ENCODE measurements around the gene CABLES2. TPM values are rescaled to one million over a fixed set of nuclear protein-coding genes. Genes with fewer than 3 reads are reported as not detected.

CABLES2 gene
- total RNA-seq, 4 donors from 2014 or later, result 7.2 to 33.8 (median 11.1) TPM

- Histone ChIP-seq H3K4me3 (no peak overlapping the region), H3K36me3 (no peaks in the 10 kb centered on the region), H3K4me1 (peaks cover 0 to 18% (median 3%) of the 10 kb centered on the region in 4 donors), H3K9me3 (no peaks in the 10 kb centered on the region), H3K27ac (no peak overlapping the region), H3K27me3 (no peaks in the 10 kb centered on the region)
- no peak for DNase-seq
- TF ChIP-seq POLR2A (IDR thresholded peaks at IDR 0.05) (no peak), CTCF (IDR thresholded peaks at IDR 0.05) (no peak)
Measured at GRCh38 chr20:62423326-62423706, 16.2 kb upstream of the CABLES2 start.

- peaks cover 0 to 13% (median under 1%) of the 10 kb centered on the region in 4 donors for H3K4me1 ChIP-seq
- no peaks in the 10 kb centered on the region for H3K9me3 ChIP-seq
- H3K27me3 ChIP-seq, result no peaks in the 10 kb centered on the region
- TF ChIP-seq POLR2A (IDR thresholded peaks at IDR 0.05) (no peak), CTCF (IDR thresholded peaks at IDR 0.05) (no peak)
- H3K4me3 ChIP-seq, result no peak overlapping the region
- no peak for DNase-seq
- H3K36me3 ChIP-seq, result no peaks in the 10 kb centered on the region
- no peak overlapping the region for H3K27ac ChIP-seq
Measured at GRCh38 chr20:62422636-62423325, 15.7 kb upstream of the CABLES2 start.

DNA sequence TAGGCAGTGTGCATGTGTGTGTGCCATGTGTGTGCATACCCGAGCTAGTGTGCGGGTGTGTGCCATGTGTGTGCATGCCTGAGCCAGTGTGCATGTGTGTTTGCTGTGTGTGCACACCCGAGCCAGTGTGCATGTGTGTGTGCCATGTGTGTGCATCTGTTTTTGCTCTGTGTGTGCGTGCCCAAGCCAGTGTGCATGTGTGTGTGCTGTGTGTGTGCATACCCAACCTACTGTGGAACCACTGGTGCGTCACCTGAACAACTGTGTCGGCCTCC is 14.6 kb upstream of the CABLES2 start:
- no peak for DNase-seq

GRCh38 chr20:62420846-62421715 is 14.0 kb upstream of the CABLES2 start:
- Histone ChIP-seq H3K4me3 (no peak overlapping the region), H3K9me3 (no peaks in the 10 kb centered on the region), H3K27ac (no peak overlapping the region), H3K36me3 (no peaks in the 10 kb centered on the region), H3K4me1 (no peaks in the 10 kb centered on the region), H3K27me3 (no peaks in the 10 kb centered on the region)
- no peak for TF ChIP-seq POLR2A (IDR thresholded peaks at IDR 0.05)
- no peak for TF ChIP-seq CTCF (IDR thresholded peaks at IDR 0.05)
- DNase-seq, result no peak

More for the DNA sequence above, 14.6 kb upstream of the CABLES2 start:
- peaks cover 0 to 4% (median 0%) of the 10 kb centered on the region in 4 donors for H3K4me1 ChIP-seq
- H3K27ac ChIP-seq, result no peak overlapping the region
- TF ChIP-seq POLR2A (IDR thresholded peaks at IDR 0.05) (no peak), CTCF (IDR thresholded peaks at IDR 0.05) (no peak)
- H3K36me3 ChIP-seq, result no peaks in the 10 kb centered on the region
- H3K9me3 ChIP-seq, result no peaks in the 10 kb centered on the region
- no peak overlapping the region for H3K4me3 ChIP-seq
- H3K27me3 ChIP-seq, result no peaks in the 10 kb centered on the region

GRCh38 chr20:62419759-62420158 is 12.7 kb upstream of the CABLES2 start:
- no peaks in the 10 kb centered on the region for H3K27me3 ChIP-seq
- H3K27ac ChIP-seq, result no peak overlapping the region
- H3K4me3 ChIP-seq, result no peak overlapping the region
- DNase-seq, result no peak
- peaks cover 0 to 6% (median 0%) of the 10 kb centered on the region in 4 donors for H3K4me1 ChIP-seq
- H3K9me3 ChIP-seq, result no peaks in the 10 kb centered on the region
- TF ChIP-seq CTCF (IDR thresholded peaks at IDR 0.05), result no peak
- TF ChIP-seq POLR2A (IDR thresholded peaks at IDR 0.05), result no peak
- no peaks in the 10 kb centered on the region for H3K36me3 ChIP-seq
